GM18517 (cell line): ENCODE results near the gene PEX14.
A peak's percentile ranks its signal among the peaks of the same experiment; 100 is the strongest.
"Not testable (repeated sequence)": the region's sequence is repeated elsewhere in the genome, so short reads cannot be mapped to it uniquely, and the experiment has no call there.

Experiments used
- ATAC-seq: cut with Tn5 transposase; IDR thresholded peaks from one replicate; pipeline ENCODE4 v1.9.1; 2021; ENCODE audit warnings: mild to moderate bottlenecking, moderate library complexity; ENCODE audit not compliant: unreplicated experiment

The PEX14 gene

GRCh38 chr1:10494418-10494753, 19.6 kb downstream of the PEX14 start:
- ATAC-seq = no peak

GRCh38 chr1:10494754-10495474, 20.2 kb downstream of the PEX14 start:
- peak; percentile 79 for ATAC-seq

GRCh38 chr1:10495475-10495817, 20.7 kb downstream of the PEX14 start:
- no peak for ATAC-seq

DNA sequence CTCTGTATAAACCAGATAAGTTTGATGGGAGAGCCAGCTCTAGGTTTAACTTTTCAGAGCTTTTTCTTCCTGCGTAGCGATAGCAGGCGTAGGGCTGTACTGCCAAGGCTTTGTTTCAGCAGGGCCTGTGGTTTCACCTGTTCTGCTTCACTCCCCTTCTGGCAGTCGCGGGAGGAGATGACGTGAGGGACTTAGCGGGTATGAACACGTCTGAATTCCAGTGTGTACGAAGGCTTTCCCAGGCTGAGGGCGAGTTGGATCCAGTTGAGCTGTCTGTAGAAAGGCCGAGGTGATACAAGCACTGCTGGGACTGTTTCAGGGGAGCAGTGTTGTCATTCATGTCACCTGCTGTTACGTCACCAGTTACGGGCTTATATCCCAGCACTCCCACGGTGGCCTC, 21.2 kb downstream of the PEX14 start:
- no peak for ATAC-seq

DNA sequence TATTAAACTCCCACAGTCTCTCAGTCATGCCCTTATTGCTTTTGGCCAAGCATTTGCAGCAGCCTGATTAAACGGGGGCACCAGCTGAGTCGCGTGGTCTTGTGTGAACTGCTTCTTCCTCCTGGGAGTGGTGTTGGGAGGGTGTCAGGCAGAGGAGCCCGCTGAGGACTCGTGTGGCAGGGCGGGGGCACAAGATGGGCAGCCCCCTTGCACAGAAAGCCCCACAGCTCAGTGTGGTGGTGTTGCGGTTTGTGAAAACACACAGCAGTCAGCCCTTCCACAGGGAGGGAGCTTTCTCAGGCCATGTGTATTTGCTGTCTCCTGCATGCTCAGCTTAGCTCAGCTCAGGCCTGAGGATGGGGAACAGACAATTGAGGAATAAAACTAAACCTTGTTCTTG, 22.4 kb downstream of the PEX14 start:
- ATAC-seq = no peak

DNA sequence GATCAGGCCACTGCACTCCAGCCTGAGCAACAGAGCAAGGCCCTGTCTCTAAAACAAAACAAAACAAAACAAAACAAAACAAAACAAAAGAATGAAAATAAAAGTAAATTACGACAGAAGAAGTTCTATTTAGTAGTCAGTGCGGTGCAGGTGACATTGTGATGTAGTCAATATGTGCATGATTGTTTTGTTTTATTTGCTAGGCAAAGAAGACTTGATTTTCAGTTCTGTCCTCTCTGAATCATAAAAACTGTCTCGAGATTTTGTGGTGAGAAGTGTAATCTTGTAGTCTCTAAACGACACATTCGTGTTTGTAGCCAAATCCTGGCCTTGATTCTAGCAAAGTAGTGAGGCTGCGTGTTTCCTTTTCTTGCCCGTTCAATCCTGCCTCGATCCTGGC, 23.5 kb downstream of the PEX14 start:
- ATAC-seq = no peak

- ATAC-seq = no peak
These were observed 27.5 kb downstream of the PEX14 start for GRCh38 chr1:10502206-10502605.

DNA sequence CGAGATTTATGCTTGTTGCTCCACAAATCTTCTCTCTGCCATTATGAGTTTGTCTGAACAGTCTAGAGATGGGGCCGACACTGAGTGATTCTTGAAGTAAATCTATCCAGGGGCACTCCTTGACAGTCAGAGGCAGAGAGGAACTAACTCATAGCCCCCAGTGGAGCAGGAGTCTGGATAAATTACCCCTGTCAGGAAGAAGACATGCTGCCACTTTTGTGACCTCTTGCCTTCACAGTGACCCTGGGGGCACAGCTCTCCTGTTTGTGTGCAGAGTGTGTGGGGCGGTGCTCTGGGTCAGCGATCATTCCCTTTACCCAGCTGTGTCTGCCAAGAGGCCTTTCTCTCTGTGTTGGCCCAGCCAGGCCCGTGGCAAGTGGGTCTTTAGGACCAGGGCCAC, 29.5 kb downstream of the PEX14 start:
- no peak for ATAC-seq

GRCh38 chr1:10506046-10506676, 31.4 kb downstream of the PEX14 start:
- not testable (repeated sequence) for ATAC-seq

- no peak for ATAC-seq
These were observed 31.9 kb downstream of the PEX14 start for GRCh38 chr1:10506677-10507047.

- ATAC-seq = no peak
These were observed 32.5 kb downstream of the PEX14 start for GRCh38 chr1:10507111-10507879.

DNA sequence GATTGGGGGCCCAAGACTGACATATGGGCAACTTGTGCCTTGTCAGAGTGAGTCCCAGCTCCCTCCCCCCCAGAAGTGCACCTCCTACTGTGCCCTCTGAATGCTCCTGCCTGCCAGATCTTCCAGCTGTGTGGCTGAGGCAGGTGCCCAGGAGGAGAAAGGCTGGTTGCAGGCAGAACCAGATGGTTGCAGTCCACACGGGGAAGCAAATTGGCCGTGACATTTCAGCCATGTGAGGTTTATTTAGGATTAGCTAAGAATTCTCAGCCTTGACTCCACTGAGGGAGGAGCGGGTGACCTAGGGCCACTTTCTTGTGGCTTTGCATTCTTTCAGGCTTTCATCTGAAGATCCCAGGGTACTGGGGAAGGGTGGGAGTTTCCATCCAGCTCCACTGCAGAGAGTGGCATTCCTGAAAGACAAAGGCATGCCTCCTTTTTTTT, 33.8 kb downstream of the PEX14 start:
- no peak for ATAC-seq

DNA sequence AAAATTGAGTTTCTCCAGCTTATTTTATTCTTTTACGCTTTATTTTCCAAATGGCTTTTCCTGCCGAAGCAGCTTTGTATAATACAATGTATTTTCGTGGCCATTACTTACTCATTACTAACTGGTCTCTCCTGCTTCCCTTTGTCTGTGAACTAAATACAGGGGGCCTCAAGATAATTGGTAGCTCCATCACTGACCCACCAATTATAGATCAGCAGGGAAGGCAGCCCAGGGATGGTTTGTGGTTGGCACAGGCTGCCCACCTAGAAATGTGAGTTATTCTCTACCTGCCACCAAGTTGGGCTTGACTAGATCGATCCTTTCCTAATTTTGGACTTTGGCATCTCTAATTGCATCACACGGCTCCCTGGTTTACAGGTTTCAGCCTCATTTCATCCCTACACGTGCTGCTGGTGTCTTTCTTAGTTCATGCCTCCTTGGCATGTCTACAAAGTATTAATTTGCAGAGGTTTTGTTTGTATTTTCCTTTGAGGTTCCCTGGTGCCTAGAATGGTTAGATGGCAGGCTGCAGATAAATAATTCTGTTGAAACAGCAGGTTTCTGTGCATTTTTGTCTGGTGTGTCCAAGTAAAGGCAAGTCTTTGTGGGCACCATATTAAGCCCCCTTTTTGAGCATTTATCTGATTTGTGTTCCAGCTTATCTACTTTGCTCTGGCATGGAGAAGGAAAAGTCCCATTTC, 35.2 kb downstream of the PEX14 start:
- ATAC-seq = no peak

GRCh38 chr1:10510520-10511493, 36.1 kb downstream of the PEX14 start:
- ATAC-seq = peak; percentile 77

DNA sequence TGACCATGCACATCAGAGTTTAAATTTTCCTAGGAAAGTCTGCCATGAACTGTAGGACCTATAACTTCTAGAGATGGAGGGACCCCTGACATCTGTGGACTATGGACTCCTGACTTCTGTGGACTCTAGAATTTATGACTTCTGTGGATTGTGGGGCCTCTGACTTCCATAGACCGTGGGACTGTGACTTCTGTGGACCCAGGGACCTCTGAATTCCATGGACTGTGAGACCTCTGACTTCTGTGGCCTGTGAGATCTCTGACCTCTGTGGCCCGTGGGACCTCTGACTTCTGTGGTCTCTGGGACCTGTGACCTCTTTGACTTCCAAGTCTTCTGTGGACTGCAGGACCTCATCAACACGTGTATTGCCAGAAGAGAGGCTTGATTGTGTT, 36.7 kb downstream of the PEX14 start:
- no peak for ATAC-seq

- no peak for ATAC-seq
These were observed 38.4 kb downstream of the PEX14 start for GRCh38 chr1:10513199-10513598.

DNA sequence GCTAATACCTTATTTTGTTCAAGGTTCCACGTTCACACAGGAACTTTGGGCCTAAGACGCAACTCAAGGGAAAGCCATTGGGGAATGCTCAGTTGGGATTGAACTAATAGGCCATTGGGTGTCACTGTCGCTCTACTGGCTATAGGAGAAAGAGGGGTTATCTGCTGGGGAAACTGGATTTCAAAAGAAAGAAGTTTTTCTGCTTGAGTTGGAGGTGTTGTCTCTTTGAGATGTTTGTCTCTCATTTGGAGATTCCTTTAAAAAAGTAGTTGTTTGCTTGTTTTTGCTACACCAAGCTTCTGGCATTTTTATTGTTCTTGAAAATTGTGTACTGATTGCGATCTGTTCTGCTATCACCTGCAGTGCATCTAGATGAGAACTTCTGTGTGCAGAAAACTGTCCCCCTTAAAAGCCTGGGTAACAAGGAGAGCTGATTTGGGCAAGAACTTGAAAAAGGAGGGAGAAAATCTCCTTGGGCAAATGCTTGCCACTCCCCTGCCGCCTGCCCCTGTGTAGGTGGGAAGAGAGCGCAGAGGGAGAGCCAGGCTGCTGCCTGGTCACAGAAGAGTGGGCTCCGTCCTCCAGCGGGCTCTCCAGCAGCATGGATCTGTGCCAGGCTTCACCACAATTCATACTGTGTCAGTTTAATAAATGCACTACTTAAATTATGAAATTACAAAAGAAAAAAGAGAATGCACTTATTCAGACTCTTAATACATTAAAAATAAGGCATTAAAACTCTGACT, 39.9 kb downstream of the PEX14 start:
- no peak for ATAC-seq

GRCh38 chr1:10515301-10515975, 40.7 kb downstream of the PEX14 start:
- no peak for ATAC-seq
